H4 (cell line): Measurements from ENCODE around the gene THSD7A. TPM values are rescaled to one million over a fixed set of nuclear protein-coding genes. Genes with fewer than 3 reads are reported as not detected.

ENCODE experiments used
- DNase-seq: peaks from one replicate; pipeline ENCODE4 v3.0.0-alpha.2; 2015; ENCODE audit warnings: low spot score
- total RNA-seq: library from RNA; depleted of rRNA; stranded (reverse); fragments of >200 nt; shearing (Covaris generic); gene quantifications from 2 replicates; pipeline ENCODE4 v1.2.3, GENCODE V29; 2014

THSD7A gene
- total RNA-seq, 1 experiment from 2014 or later = 0.41 TPM

- DNase-seq = no peak
These were observed 80.1 kb downstream of the THSD7A start for GRCh38 chr7:11751807-11752389.

- DNase-seq = no peak
These were observed 80.7 kb downstream of the THSD7A start for GRCh38 chr7:11751315-11751714.

GRCh38 chr7:11750191-11750590 is 81.8 kb downstream of the THSD7A start:
- no peak for DNase-seq

GRCh38 chr7:11749629-11750028 is 82.4 kb downstream of the THSD7A start:
- DNase-seq = peak; percentile 41

GRCh38 chr7:11748884-11749283 is 83.1 kb downstream of the THSD7A start:
- peak; percentile 44 for DNase-seq

- no peak for DNase-seq
These were observed 84.1 kb downstream of the THSD7A start for GRCh38 chr7:11747715-11748485.

- no peak for DNase-seq
These were observed 85.4 kb downstream of the THSD7A start for GRCh38 chr7:11746591-11746990.

GRCh38 chr7:11743548-11743947 is 88.5 kb downstream of the THSD7A start:
- DNase-seq = no peak

GRCh38 chr7:11743016-11743415 is 89.0 kb downstream of the THSD7A start:
- no peak for DNase-seq

GRCh38 chr7:11742496-11742895 is 89.5 kb downstream of the THSD7A start:
- peak; percentile 34 for DNase-seq

GRCh38 chr7:11737723-11738122 is 94.3 kb downstream of the THSD7A start:
- no peak for DNase-seq

GRCh38 chr7:11732207-11732606 is 99.8 kb downstream of the THSD7A start:
- DNase-seq = no peak

GRCh38 chr7:11730725-11731124 is 101.3 kb downstream of the THSD7A start:
- no peak for DNase-seq

- no peak for DNase-seq
These were observed 104.1 kb downstream of the THSD7A start for GRCh38 chr7:11727864-11728263.

GRCh38 chr7:11726794-11727155 is 105.2 kb downstream of the THSD7A start:
- DNase-seq = no peak

- DNase-seq = no peak
These were observed 105.8 kb downstream of the THSD7A start for GRCh38 chr7:11726001-11726793.

- DNase-seq = peak; percentile 85
These were observed 115.8 kb downstream of the THSD7A start for GRCh38 chr7:11716185-11716584.

GRCh38 chr7:11714676-11715075 is 117.3 kb downstream of the THSD7A start:
- no peak for DNase-seq

GRCh38 chr7:11714205-11714604 is 117.8 kb downstream of the THSD7A start:
- no peak for DNase-seq

GRCh38 chr7:11713352-11713751 is 118.6 kb downstream of the THSD7A start:
- no peak for DNase-seq

GRCh38 chr7:11710377-11710776 is 121.6 kb downstream of the THSD7A start:
- DNase-seq = no peak

- no peak for DNase-seq
These were observed 122.8 kb downstream of the THSD7A start for GRCh38 chr7:11709196-11709595.
